GM19351 (cell line): ENCODE measurements around the gene SUPT3H.

Experiments used
- ATAC-seq: cut with Tn5 transposase; IDR thresholded peaks from one replicate; pipeline ENCODE4 v1.9.1; 2021; ENCODE audit warnings: mild to moderate bottlenecking, moderate library complexity; ENCODE audit not compliant: unreplicated experiment

The SUPT3H gene

GRCh38 chr6:45021676-45022075 is 356.1 kb downstream of the SUPT3H start:
- no peak for ATAC-seq

- no peak for ATAC-seq
These were observed 365.0 kb downstream of the SUPT3H start for GRCh38 chr6:45012687-45013086.

- ATAC-seq: no peak
These were observed 368.2 kb downstream of the SUPT3H start for GRCh38 chr6:45009576-45009975.

- ATAC-seq: no peak
These were observed 370.8 kb downstream of the SUPT3H start for GRCh38 chr6:45006893-45007292.

- ATAC-seq: no peak
These were observed 373.8 kb downstream of the SUPT3H start for GRCh38 chr6:45003961-45004360.

- ATAC-seq: no peak
These were observed 374.3 kb downstream of the SUPT3H start for GRCh38 chr6:45003387-45003786.

GRCh38 chr6:45002390-45003105 is 375.2 kb downstream of the SUPT3H start:
- ATAC-seq: no peak

GRCh38 chr6:45001663-45002062 is 376.1 kb downstream of the SUPT3H start:
- ATAC-seq: peak; percentile 98

- no peak for ATAC-seq
These were observed 376.9 kb downstream of the SUPT3H start for GRCh38 chr6:45000833-45001232.

- peak; percentile 41 for ATAC-seq
These were observed 378.7 kb downstream of the SUPT3H start for GRCh38 chr6:44999066-44999465.

GRCh38 chr6:44995486-44996132 is 382.1 kb downstream of the SUPT3H start:
- no peak for ATAC-seq

GRCh38 chr6:44989391-44989790 is 388.3 kb downstream of the SUPT3H start:
- ATAC-seq: no peak

GRCh38 chr6:44985006-44985405 is 392.7 kb downstream of the SUPT3H start:
- ATAC-seq: no peak

GRCh38 chr6:44983467-44984365 is 394.0 kb downstream of the SUPT3H start:
- no peak for ATAC-seq

- no peak for ATAC-seq
These were observed 396.9 kb downstream of the SUPT3H start for GRCh38 chr6:44980841-44981240.

GRCh38 chr6:44976677-44977641 is 400.8 kb downstream of the SUPT3H start:
- ATAC-seq: peak; percentile 55

GRCh38 chr6:44974511-44974910 is 403.2 kb downstream of the SUPT3H start:
- no peak for ATAC-seq

- ATAC-seq: no peak
These were observed 405.0 kb downstream of the SUPT3H start for GRCh38 chr6:44972709-44973108.

- ATAC-seq: no peak
These were observed 408.1 kb downstream of the SUPT3H start for GRCh38 chr6:44969446-44970185.

GRCh38 chr6:44967481-44967880 is 410.3 kb downstream of the SUPT3H start:
- no peak for ATAC-seq
